HL-60/S4 treated with phorbol 12-myristate 13-acetate at 8.2 ng/mL for 4 days and 3 days (cell line): ENCODE results near the gene NAGS.
"Not testable (repeated sequence)": the region's sequence is repeated elsewhere in the genome, so short reads cannot be mapped to it uniquely, and the experiment has no call there.

Experiments
- in situ Hi-C: fragments of 300-500 bp; cut with MboI; formaldehyde crosslinking; loops from 2 replicates; pipeline ENCODE4 v1.15.0; 2022; ENCODE audit warnings: low sequenced_read_pairs

The NAGS gene

GRCh38 chr17:44006598-44007345 lies 2.4 kb downstream of the NAGS start:
- in situ Hi-C loops = no loop called here

GRCh38 chr17:44007346-44008204 lies 3.2 kb downstream of the NAGS start:
- in situ Hi-C loops = no loop called here

- in situ Hi-C loops = no loop called here
These were observed 3.9 kb downstream of the NAGS start for GRCh38 chr17:44008205-44008909.

- in situ Hi-C loops = no loop called here
These were observed 6.7 kb downstream of the NAGS start for GRCh38 chr17:44010966-44011647.

- in situ Hi-C loops = no loop called here
These were observed 7.5 kb downstream of the NAGS start for GRCh38 chr17:44011876-44012275.

GRCh38 chr17:44012391-44012790 lies 8.0 kb downstream of the NAGS start:
- in situ Hi-C loops = no loop called here

GRCh38 chr17:44012874-44013273 lies 8.5 kb downstream of the NAGS start:
- in situ Hi-C loops = no loop called here

GRCh38 chr17:44014133-44014436 lies 9.7 kb downstream of the NAGS start:
- in situ Hi-C loops = no loop called here

GRCh38 chr17:44014437-44015172 lies 10.2 kb downstream of the NAGS start, which contains the start of gene TMEM101:
TMEM101 (minus strand) TSS chr17:44014963; CDS start chr17:44014952, 11 bp downstream.
- in situ Hi-C loops = no loop called here

- in situ Hi-C loops = not testable (repeated sequence)
These were observed 16.8 kb downstream of the NAGS start for GRCh38 chr17:44021227-44021626.

GRCh38 chr17:44022246-44022645 lies 17.8 kb downstream of the NAGS start:
- in situ Hi-C loops = no loop called here

GRCh38 chr17:44023545-44024270 lies 19.3 kb downstream of the NAGS start:
- in situ Hi-C loops = no loop called here

- in situ Hi-C loops = no loop called here
These were observed 19.8 kb downstream of the NAGS start for GRCh38 chr17:44024271-44024663.

- in situ Hi-C loops = no loop called here
These were observed 20.4 kb downstream of the NAGS start for GRCh38 chr17:44024853-44025252.

- in situ Hi-C loops = no loop called here
These were observed 25.3 kb downstream of the NAGS start for GRCh38 chr17:44029736-44030135.

GRCh38 chr17:44030482-44030881 lies 26.1 kb downstream of the NAGS start:
- in situ Hi-C loops = no loop called here

GRCh38 chr17:44033861-44034408 lies 29.5 kb downstream of the NAGS start:
- in situ Hi-C loops = no loop called here

- in situ Hi-C loops = not testable (repeated sequence)
These were observed 30.3 kb downstream of the NAGS start for GRCh38 chr17:44034688-44035087.

- in situ Hi-C loops = no loop called here
These were observed 33.0 kb downstream of the NAGS start for GRCh38 chr17:44037471-44037870.
